Stimulated activated CD4-positive, alpha-beta T cell treated with anti-CD3 and anti-CD28 coated beads, Interleukin-2, amount 100 ng/mL, for 24 hours (primary cell): ENCODE results near the gene SCARF2.
"Not testable (repeated sequence)": the region's sequence is repeated elsewhere in the genome, so short reads cannot be mapped to it uniquely, and the experiment has no call there.

Source experiments
- DNase-seq, 2 donors: peaks; one replicate each; pipeline ENCODE4 v3.0.0-alpha.2; 2020

The SCARF2 gene

DNA sequence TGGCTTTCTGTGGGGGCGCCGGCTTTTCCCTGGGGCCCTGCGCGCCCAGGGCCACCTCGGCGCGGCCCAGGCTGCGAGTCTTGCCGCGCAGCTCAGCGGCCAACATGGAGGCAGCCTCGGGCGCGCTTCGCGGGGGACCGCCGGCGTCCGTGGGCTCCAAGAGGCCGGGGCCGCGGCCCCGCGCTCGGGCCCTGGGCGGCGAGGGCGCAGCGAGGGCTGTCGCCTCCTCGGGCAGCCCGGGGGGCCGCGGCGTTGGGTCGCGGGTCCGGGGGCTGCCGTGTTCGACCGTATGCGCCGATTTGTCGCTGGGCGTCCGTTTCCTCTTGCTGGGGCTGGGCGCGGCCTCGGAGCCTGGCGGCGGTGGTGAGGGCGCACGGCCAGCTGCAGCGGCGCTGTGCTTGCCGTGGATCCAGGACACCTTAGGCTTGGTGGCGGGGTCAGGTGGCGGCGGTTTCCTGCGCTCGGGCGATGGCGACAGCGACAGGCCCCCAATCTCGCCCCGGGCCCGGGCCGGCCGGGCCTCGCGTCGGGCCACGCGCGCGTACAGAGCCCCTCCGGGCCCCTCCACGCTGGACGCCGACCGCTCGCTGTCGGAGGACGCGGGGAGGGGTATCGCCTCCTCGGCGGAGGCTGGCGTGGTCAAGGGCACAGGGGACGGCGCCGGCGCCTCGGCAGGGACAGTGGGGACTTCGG is 11.9 kb downstream of the SCARF2 start:
- DNase-seq, result no peak

DNA sequence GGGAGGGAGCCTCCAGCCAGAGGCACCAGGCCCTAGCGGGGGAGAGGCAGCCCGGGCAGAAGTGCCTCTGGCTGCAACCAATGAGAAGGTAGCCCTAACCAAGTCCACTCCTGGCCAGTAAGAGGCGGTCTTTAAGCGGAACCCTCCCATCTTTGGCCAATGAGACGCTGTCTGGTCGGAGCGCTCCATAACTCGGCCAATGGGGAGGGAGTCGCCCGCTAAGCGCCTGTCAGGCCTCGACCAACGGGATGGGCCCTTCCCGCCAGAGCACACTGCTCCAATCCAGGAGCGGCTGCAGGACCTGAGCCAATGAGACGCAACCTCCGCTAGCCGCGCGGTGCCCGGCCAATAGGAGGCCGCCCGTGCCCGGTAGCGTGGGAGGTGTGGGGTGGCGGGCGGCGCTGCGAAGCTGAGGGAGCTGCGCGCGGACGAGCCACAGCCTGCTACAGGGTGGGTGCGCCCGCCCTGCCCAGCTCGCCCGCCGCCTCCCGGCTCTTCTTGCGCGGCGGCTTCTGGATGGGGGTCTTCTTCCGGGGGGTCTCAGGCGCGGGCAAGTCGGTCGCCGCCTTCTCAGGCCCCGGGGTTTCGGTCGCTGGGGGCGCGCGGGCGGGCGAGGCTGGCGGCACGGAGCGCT is 12.6 kb downstream of the SCARF2 start:
- peak in 1 of 2 donors; percentile 37 for DNase-seq

- DNase-seq, result no peak
Observed at GRCh38 chr22:20424568-20424931, 13.1 kb downstream of the SCARF2 start.

DNA sequence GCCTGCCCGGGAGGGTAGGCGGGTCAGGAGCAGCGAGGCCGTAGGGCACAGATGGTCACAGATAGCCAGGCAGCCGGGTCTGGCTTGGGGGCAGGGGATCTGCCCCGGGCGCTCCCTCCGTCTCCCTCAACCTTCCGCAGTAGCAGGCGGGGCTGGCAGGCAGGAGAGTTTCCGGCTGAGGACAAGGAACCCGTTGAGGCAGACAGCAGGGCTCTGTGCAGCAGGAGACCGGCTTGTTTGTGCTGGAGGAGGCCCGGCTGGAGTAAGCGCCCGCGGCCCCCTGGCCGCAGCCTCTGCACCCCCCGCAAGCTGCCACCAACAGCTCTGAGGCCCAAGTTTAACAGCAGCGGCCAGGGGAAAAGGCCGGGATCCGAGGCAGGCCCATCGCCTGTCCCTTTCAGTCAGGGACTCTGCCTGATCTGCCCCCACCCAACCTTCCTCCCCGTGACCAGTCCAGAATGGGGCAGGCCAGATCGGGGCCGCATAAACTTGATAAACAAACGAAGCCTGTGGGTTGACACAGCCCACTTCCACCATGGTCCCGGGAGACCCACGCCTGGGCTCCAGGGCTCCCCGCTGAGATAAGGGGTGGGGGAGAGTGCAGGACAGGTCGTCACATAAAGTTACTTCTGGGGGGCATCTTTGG is 13.6 kb downstream of the SCARF2 start:
- DNase-seq, result no peak

- no peak for DNase-seq
Observed at GRCh38 chr22:20423008-20423905, 14.4 kb downstream of the SCARF2 start.

GRCh38 chr22:20422271-20423007 is 15.2 kb downstream of the SCARF2 start:
- DNase-seq, result no peak

GRCh38 chr22:20421507-20421874 is 16.1 kb downstream of the SCARF2 start:
- no peak for DNase-seq

DNA sequence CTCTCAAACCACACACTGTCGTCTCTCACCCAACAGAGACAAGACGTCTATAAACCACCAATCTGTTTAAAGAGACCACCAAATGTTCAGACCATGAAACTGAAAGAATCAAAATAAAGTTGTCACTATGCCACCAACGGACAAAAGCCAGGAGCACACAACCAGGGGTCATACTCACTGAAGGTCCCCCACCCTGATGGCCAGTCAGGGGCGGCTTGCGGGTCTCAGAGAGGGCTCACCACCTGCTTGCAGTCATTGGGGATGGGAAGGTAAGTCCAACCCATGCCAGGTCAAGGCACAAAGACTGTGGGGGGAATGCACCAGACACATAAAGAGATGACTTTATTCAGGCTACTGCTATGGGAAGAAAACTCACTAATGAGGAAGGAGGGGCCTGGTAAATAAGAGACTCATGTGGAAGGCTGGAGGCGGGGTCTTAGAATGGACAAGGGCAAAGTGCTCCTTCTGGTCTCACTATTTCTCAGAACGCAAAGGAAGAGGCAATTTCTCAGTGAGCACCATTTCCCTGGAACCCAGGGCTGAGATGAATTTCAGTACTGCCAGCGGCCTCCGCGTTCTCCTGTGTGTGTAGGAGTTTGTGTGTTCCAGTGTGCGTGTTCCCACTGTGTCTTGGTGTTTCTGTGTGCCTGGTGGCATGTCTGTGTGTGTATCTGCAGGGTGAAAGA is 17.3 kb downstream of the SCARF2 start:
- no peak for DNase-seq

- DNase-seq, result no peak
Observed at GRCh38 chr22:20419664-20419951, 18.0 kb downstream of the SCARF2 start.

- peak; percentile 74 to 77 for DNase-seq
Observed at GRCh38 chr22:20418211-20418788, 19.3 kb downstream of the SCARF2 start.

DNA sequence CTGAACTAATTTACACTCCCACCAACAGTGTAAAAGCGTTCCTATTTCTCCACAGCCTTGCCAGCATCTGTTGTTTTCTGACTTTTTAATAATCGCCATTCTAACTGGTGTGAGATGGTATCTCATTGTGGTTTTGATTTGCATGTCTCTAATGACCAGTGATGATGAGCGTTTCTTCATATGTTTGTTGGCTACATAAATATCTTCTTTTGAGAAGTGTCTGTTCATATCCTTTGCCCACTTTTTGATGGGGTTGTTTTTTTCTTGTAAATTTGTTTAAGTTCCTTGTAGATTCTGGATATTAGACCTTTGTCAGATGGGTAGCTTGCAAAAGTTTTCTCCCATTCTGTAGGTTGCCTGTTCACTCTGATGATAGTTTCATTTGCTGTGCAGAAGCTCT is 21.9 kb downstream of the SCARF2 start:
- not testable (repeated sequence) for DNase-seq

- DNase-seq, result not testable (repeated sequence)
Observed at GRCh38 chr22:20415241-20415640, 22.4 kb downstream of the SCARF2 start.

- no peak for DNase-seq
Observed at GRCh38 chr22:20414450-20414849, 23.2 kb downstream of the SCARF2 start.

DNA sequence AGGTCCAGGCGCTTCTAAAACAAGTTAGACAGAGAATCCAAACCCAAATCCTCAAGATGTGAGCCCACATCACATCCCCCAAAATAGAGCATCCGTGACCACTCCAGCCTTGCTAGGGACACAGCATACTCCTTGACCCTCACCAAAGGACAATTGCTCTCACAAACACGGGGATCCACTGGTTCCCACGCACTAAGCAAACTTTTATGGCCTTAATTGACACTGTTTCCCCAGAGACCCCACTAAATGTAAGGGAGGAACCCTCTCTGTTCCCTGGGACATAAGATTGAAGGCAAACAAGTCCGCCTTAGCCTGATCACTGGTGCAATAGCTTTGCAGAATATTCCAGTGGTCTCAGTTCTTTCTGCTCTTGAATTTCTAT is 23.6 kb downstream of the SCARF2 start:
- no peak for DNase-seq

GRCh38 chr22:20413217-20414058 is 24.2 kb downstream of the SCARF2 start:
- DNase-seq, result no peak

- DNase-seq, result no peak
Observed at GRCh38 chr22:20412474-20413216, 25.0 kb downstream of the SCARF2 start.

DNA sequence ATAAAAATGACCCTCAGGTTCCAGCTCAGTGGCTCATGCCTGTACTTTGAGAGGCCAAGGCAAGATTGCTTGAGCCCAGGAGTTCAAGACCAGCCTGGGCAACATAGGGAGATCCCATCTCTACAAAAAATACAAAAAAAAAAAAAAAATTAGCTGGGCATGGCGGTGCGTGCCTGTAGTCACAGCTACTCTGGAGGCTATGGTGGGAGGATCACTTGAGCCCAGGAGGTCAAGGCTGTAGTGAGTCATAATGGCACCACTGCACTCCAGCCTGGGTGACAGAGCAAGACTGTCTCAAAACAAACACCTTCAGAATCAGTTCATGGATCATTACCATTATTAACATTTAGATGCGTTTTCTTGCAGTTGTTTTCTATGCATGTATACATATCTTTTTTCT is 28.2 kb downstream of the SCARF2 start:
- DNase-seq, result not testable (repeated sequence)

DNA sequence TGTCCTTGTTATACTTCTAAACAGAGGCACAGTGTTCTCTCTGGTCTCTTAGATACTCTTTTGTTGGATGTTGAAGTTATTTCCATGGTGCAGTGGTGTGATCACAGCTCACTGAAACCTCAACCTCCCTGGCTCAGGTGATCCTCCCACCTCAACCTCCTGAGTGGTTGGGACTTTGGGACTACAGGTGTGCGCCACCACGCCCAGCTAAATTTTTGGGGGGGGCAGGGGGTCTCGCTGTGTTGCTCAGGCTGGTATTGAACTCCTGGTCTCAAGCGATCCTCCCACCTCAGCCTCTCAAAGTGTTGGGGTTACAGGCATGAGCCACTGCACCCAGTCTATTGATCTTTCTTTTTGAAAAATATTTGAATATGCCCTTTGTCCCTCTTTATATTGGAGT is 28.7 kb downstream of the SCARF2 start:
- no peak for DNase-seq

DNA sequence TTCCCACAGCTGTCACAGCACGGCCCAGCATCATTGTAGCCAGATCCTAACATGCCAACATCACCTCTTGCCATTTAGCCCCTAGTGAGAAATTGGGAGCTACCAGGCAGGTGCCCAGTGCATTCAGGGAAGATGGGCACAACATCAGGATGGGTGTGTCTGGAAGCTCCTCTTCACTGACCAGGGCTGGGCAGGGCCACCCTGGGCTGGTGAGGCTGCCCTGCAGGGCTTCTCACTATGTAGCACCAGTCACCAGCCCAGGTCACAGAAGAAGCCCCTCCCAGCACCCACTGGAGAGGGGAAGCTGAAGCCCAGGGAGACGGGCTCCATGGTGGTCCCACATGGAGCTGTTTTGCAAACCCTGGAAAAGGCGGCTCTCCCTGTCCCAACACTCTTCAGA is 29.8 kb downstream of the SCARF2 start:
- peak in 1 of 2 donors; percentile 9 for DNase-seq
